ENCODE measurements around the gene BET1L.

GRCh38 chr11:240315-240714 is 33.1 kb upstream of the BET1L start:
- TF ChIP-seq CTCF (IDR thresholded peaks at IDR 0.05; ENCODE audit: insufficient read depth, low read depth, low read length) (no peak), EZH2 (IDR thresholded peaks at IDR 0.05; ENCODE audit: insufficient read depth, low read length) (no peak)

All from astrocyte (in vitro differentiated cells and primary cell).